Upper lobe of left lung (tissue), 6 donors: ENCODE results near the gene NUP93. TPM values are rescaled to one million over a fixed set of nuclear protein-coding genes. Genes with fewer than 3 reads are reported as not detected.
A peak's percentile ranks its signal among the peaks of the same experiment; 100 is the strongest.

Source experiments
- ATAC-seq, 2 donors: fragments of 200-7000 bp; cut with Tn5 transposase; one replicate each; pipeline ENCODE4 v1.9.1; 2022; ENCODE audit warnings: mild to moderate bottlenecking in 2 of 2, moderate library complexity in 2 of 2; ENCODE audit not compliant: low FRiP score in 2 of 2
- DNase-seq, 2 donors: peaks; one replicate each; pipeline ENCODE4 v3.0.0-alpha.2; 2019 to 2020
- H3K27ac ChIP-seq, 4 donors: fragments of 200-600 bp; sonication (generic); one replicate each; pipeline ENCODE4 v1.5.1; 2016 to 2019
- H3K27me3 ChIP-seq, 4 donors: fragments of 200-600 bp; sonication (generic); one replicate each; pipeline ENCODE4 v1.5.1; 2017 to 2019
- H3K36me3 ChIP-seq, 4 donors: fragments of 200-600 bp; sonication (generic); one replicate each; pipeline ENCODE4 v1.5.1; 2016 to 2019
- H3K4me1 ChIP-seq, 4 donors: fragments of 200-600 bp; sonication (generic); one replicate each; pipeline ENCODE4 v1.5.1; 2018 to 2019
- H3K4me3 ChIP-seq, 4 donors: fragments of 200-600 bp; sonication (generic); one replicate each; pipeline ENCODE4 v1.5.1; 2017 to 2019; ENCODE audit warnings: mild to moderate bottlenecking in 2 of 4, moderate library complexity in 1 of 4
- H3K9me3 ChIP-seq, 4 donors: fragments of 200-600 bp; sonication (generic); one replicate each; pipeline ENCODE4 v1.5.1; 2018 to 2019
- EP300 ChIP-seq, 4 donors: sonication (generic); formaldehyde crosslinking; IDR thresholded peaks; one replicate each; pipeline ENCODE4 v1.5.1; 2017; ENCODE audit warnings: antibody characterized with exemption in 4 of 4, control low read depth in 2 of 4
- POLR2A ChIP-seq, 4 donors: fragments of 450-650 bp; IDR thresholded peaks; one replicate each; pipeline ENCODE4 v1.5.1; 2016 to 2017; ENCODE audit warnings: antibody characterized with exemption in 4 of 4, mild to moderate bottlenecking in 2 of 4
- POLR2AphosphoS5 ChIP-seq, 2 donors: sonication (generic); formaldehyde crosslinking; IDR thresholded peaks; one replicate each; pipeline ENCODE4 v1.5.1; 2017; ENCODE audit warnings: antibody characterized with exemption in 2 of 2
- WGBS, 2 donors: methylation state at CpG; one replicate each; pipeline ENCODE4 v1.1.5; 2017 to 2018; 5-methylcytosine and 5-hydroxymethylcytosine counted together
- total RNA-seq, 6 donors: library from RNA; depleted of rRNA in 4 of 6; stranded (reverse); fragments of >200 nt in 4 of 6; gene quantifications; one replicate each; pipeline versions ENCODE4 v1.1.0 to v1.2.1, GENCODE V29; 2016 to 2021
- TF ChIP-seq, protein P1 (sequence below), 6 experiments: fragments of 450-650 bp in 4 of 6; fragments of 200-600 bp in 2 of 6; sonication (generic) in 2 of 6; IDR thresholded peaks; one replicate each; pipeline ENCODE4 v1.5.1; 2016 to 2019; ENCODE audit warnings: antibody characterized with exemption in 6 of 6
- donor health status: DM: no; HTN: no; CAD: no; lungs with moderate emphysema.
- donor health status: DM: no; HTN: yes; CAD: no; lungs with severe emphysema.

NUP93 gene
- total RNA-seq, 6 donors from 2014 or later, result 30.9 to 57.3 (median 45.3) TPM

GRCh38 chr16:56775162-56775561 is 45.2 kb downstream of the NUP93 start:
- 79 to 83% methylated on average over 4 of the region's 4 CpGs for WGBS, 2 donors
- no peaks in the 10 kb centered on the region for H3K9me3 ChIP-seq
- no peak for DNase-seq
- ATAC-seq, result no peak
- H3K27me3 ChIP-seq, result no peaks in the 10 kb centered on the region
- H3K4me1 ChIP-seq, result peaks cover 23 to 27% (median 25%) of the 10 kb centered on the region in 4 donors
- H3K27ac ChIP-seq, result no peak overlapping the region
- no peaks in the 10 kb centered on the region for H3K36me3 ChIP-seq
- no peak overlapping the region for H3K4me3 ChIP-seq
- no peak for TF ChIP-seq EP300 (IDR thresholded peaks at IDR 0.05)
- TF ChIP-seq, protein P1, sequence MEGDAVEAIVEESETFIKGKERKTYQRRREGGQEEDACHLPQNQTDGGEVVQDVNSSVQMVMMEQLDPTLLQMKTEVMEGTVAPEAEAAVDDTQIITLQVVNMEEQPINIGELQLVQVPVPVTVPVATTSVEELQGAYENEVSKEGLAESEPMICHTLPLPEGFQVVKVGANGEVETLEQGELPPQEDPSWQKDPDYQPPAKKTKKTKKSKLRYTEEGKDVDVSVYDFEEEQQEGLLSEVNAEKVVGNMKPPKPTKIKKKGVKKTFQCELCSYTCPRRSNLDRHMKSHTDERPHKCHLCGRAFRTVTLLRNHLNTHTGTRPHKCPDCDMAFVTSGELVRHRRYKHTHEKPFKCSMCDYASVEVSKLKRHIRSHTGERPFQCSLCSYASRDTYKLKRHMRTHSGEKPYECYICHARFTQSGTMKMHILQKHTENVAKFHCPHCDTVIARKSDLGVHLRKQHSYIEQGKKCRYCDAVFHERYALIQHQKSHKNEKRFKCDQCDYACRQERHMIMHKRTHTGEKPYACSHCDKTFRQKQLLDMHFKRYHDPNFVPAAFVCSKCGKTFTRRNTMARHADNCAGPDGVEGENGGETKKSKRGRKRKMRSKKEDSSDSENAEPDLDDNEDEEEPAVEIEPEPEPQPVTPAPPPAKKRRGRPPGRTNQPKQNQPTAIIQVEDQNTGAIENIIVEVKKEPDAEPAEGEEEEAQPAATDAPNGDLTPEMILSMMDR (IDR thresholded peaks at IDR 0.05), result no peak
- TF ChIP-seq POLR2AphosphoS5 (IDR thresholded peaks at IDR 0.05), result no peak
- no peak for TF ChIP-seq POLR2A (IDR thresholded peaks at IDR 0.05)

DNA sequence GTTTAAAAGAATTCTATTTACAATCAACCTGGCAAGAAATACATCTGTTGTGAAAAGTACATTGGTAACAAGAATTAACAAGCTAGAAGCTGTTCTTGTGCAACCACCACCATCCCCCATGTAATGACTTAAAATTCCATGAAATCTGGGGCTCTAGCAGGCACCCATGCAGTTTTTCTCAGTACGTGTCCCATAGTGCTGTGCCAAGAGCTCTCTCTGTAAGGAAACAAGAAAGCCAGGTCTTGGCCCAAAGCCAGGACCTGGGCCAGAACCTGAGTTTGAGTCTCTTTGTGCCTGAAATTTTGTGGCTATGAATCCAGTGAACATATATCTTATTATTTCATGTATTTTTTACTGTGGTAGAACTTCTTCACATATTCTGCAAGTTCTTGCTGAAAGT is 46.6 kb downstream of the NUP93 start:
- no peak for ATAC-seq
- Histone ChIP-seq H3K4me1 (peaks cover 19 to 24% (median 22%) of the 10 kb centered on the region in 4 donors), H3K36me3 (no peaks in the 10 kb centered on the region), H3K4me3 (no peak overlapping the region), H3K9me3 (no peaks in the 10 kb centered on the region), H3K27ac (no peak overlapping the region), H3K27me3 (no peaks in the 10 kb centered on the region)
- WGBS, 2 donors, result 14 to 17% methylated on average over 1 of the region's 1 CpG
- no peak for TF ChIP-seq POLR2AphosphoS5 (IDR thresholded peaks at IDR 0.05)
- TF ChIP-seq POLR2A (IDR thresholded peaks at IDR 0.05), result no peak
- TF ChIP-seq, protein P1 (IDR thresholded peaks at IDR 0.05), result no peak
- no peak for TF ChIP-seq EP300 (IDR thresholded peaks at IDR 0.05)
- peak in 1 of 2 donors; percentile 48 for DNase-seq

DNA sequence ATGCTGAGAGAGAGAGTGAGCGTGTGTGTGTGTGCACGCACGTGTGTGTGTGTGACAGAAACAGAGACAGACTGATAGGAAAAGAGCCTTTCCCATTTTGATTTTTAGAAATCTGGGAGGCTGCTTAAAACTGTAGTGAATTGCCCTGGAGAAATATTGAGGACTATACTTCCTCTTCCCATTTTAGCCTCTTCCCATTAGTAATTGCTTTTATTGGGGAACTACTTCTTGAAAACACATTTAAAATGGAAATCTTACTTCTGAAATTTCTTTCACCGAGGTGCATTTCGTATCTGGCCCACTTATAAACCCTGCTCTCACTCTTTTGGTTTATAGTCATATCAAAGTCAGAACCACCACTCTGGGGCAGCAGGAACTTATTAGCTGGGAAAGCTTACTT is 47.1 kb downstream of the NUP93 start:
- WGBS, 2 donors, result 69 to 70% methylated on average over 5 of the region's 5 CpGs
- no peak overlapping the region for H3K27ac ChIP-seq
- no peak for DNase-seq
- no peaks in the 10 kb centered on the region for H3K27me3 ChIP-seq
- no peaks in the 10 kb centered on the region for H3K9me3 ChIP-seq
- ATAC-seq, result no peak
- H3K4me3 ChIP-seq, result no peak overlapping the region
- TF ChIP-seq EP300 (IDR thresholded peaks at IDR 0.05), result no peak
- TF ChIP-seq POLR2A (IDR thresholded peaks at IDR 0.05), result no peak
- TF ChIP-seq, protein P1 (IDR thresholded peaks at IDR 0.05), result no peak
- TF ChIP-seq POLR2AphosphoS5 (IDR thresholded peaks at IDR 0.05), result no peak
- H3K36me3 ChIP-seq, result no peaks in the 10 kb centered on the region
- H3K4me1 ChIP-seq, result peaks cover 17 to 24% (median 20%) of the 10 kb centered on the region in 4 donors

- DNase-seq, result no peak
- ATAC-seq, result no peak
- no peak overlapping the region for H3K27ac ChIP-seq
- H3K4me1 ChIP-seq, result peaks cover 13 to 20% (median 18%) of the 10 kb centered on the region in 4 donors
- WGBS, 2 donors, result 81 to 90% methylated on average over 5 of the region's 5 CpGs
- no peaks in the 10 kb centered on the region for H3K27me3 ChIP-seq
- no peaks in the 10 kb centered on the region for H3K36me3 ChIP-seq
- H3K4me3 ChIP-seq, result no peak overlapping the region
- no peak for TF ChIP-seq POLR2AphosphoS5 (IDR thresholded peaks at IDR 0.05)
- TF ChIP-seq POLR2A (IDR thresholded peaks at IDR 0.05), result no peak
- TF ChIP-seq, protein P1 (IDR thresholded peaks at IDR 0.05), result no peak
- TF ChIP-seq EP300 (IDR thresholded peaks at IDR 0.05), result no peak
- no peaks in the 10 kb centered on the region for H3K9me3 ChIP-seq
Measured at GRCh38 chr16:56777482-56777881, 47.6 kb downstream of the NUP93 start.

- no peak for ATAC-seq
- Histone ChIP-seq H3K27me3 (no peaks in the 10 kb centered on the region), H3K36me3 (no peaks in the 10 kb centered on the region), H3K27ac (no peak overlapping the region), H3K4me3 (no peak overlapping the region), H3K9me3 (no peaks in the 10 kb centered on the region), H3K4me1 (peaks cover 11 to 15% (median 11%) of the 10 kb centered on the region in 4 donors)
- no peak for TF ChIP-seq EP300 (IDR thresholded peaks at IDR 0.05)
- no peak for TF ChIP-seq POLR2A (IDR thresholded peaks at IDR 0.05)
- TF ChIP-seq POLR2AphosphoS5 (IDR thresholded peaks at IDR 0.05), result no peak
- TF ChIP-seq, protein P1 (IDR thresholded peaks at IDR 0.05), result no peak
- 78 to 81% methylated on average over 1 of the region's 1 CpG for WGBS, 2 donors
- DNase-seq, result no peak
Measured at GRCh38 chr16:56779906-56780305, 50.0 kb downstream of the NUP93 start.
